ENCODE data around the gene GALNT5.

Gene GALNT5

GRCh38 chr2:157259960-157260359 lies 2.5 kb downstream of the GALNT5 start:
- Histone ChIP-seq H3K36me3 (ENCODE audit: control insufficient read depth in 4 of 4, insufficient read depth in 4 of 4, low read length in 3 of 4) (no peaks in the 10 kb centered on the region), H3K4me3 (ENCODE audit: control insufficient read depth in 1 of 7, extremely low read depth in 1 of 7, insufficient read depth in 4 of 7, low read depth in 2 of 7, low read length in 6 of 7) (no peak overlapping the region), H3K9me3 (ENCODE audit: control extremely low read depth in 1 of 5, control insufficient read depth in 4 of 5, insufficient read depth in 2 of 5, low read depth in 1 of 5, low read length in 4 of 5) (no peaks in the 10 kb centered on the region), H3K4me1 (ENCODE audit: control extremely low read depth in 1 of 4, control insufficient read depth in 4 of 4, insufficient read depth in 4 of 4, low read length in 3 of 4) (peaks cover 0 to 35% (median 13%) of the 10 kb centered on the region in 4 experiments), H3K27me3 (replicated peaks in 2 of 5; ENCODE audit: control insufficient read depth in 4 of 5, insufficient read depth in 5 of 5, low read length in 4 of 5) (no peaks in the 10 kb centered on the region), H3K27ac (ENCODE audit: insufficient read depth in 1 of 2, low read depth in 1 of 2, low read length in 2 of 2, poor library complexity in 1 of 2, severe bottlenecking in 2 of 2) (peak overlapping the region in 1 of 2 experiments; percentile 74)
- ChIA-PET POLR2A (no interaction called here), CTCF (no interaction called here)
- DNase-seq = no peak
- 100% methylated on average over 2 of the region's 2 CpGs for WGBS (ENCODE audit: insufficient coverage)

- WGBS (ENCODE audit: insufficient coverage) = 70% methylated on average over 3 of the region's 4 CpGs
- H3K27ac ChIP-seq (ENCODE audit: insufficient read depth in 1 of 2, low read depth in 1 of 2, low read length in 2 of 2, poor library complexity in 1 of 2, severe bottlenecking in 2 of 2) = peak overlapping the region; percentile 13 to 74
- H3K36me3 ChIP-seq (ENCODE audit: control insufficient read depth in 4 of 4, insufficient read depth in 4 of 4, low read length in 3 of 4) = no peaks in the 10 kb centered on the region
- DNase-seq = no peak
- ChIA-PET CTCF (interaction anchor here (0.6 kb wide), 1 partner anchor 530 kb away, joined by 3 read pairs; no protein-coding TSS in a partner anchor), POLR2A (no interaction called here)
- H3K27me3 ChIP-seq (replicated peaks in 2 of 5; ENCODE audit: control insufficient read depth in 4 of 5, insufficient read depth in 5 of 5, low read length in 4 of 5) = no peaks in the 10 kb centered on the region
- H3K4me1 ChIP-seq (ENCODE audit: control extremely low read depth in 1 of 4, control insufficient read depth in 4 of 4, insufficient read depth in 4 of 4, low read length in 3 of 4) = peaks cover 0 to 35% (median 13%) of the 10 kb centered on the region in 4 experiments
- no peaks in the 10 kb centered on the region for H3K9me3 ChIP-seq (ENCODE audit: control extremely low read depth in 1 of 5, control insufficient read depth in 4 of 5, insufficient read depth in 2 of 5, low read depth in 1 of 5, low read length in 4 of 5)
- H3K4me3 ChIP-seq (ENCODE audit: control insufficient read depth in 1 of 7, extremely low read depth in 1 of 7, insufficient read depth in 4 of 7, low read depth in 2 of 7, low read length in 6 of 7) = peak overlapping the region in 3 of 7 experiments; percentile 8 to 53 (median 34)
These were observed 3.2 kb downstream of the GALNT5 start for GRCh38 chr2:157260533-157261198.

- CTCF ChIA-PET = interaction anchor here (1.2 kb wide), 1 partner anchor 9 kb away, joined by 4 read pairs; no protein-coding TSS in a partner anchor
- WGBS (ENCODE audit: insufficient coverage) = 34% methylated on average over 4 of the region's 6 CpGs
- DNase-seq = peak; percentile 26 to 85 (median 71)
- H3K27ac ChIP-seq (ENCODE audit: insufficient read depth in 1 of 2, low read depth in 1 of 2, low read length in 2 of 2, poor library complexity in 1 of 2, severe bottlenecking in 2 of 2) = peak overlapping the region; percentile 13 to 74
- H3K36me3 ChIP-seq (ENCODE audit: control insufficient read depth in 4 of 4, insufficient read depth in 4 of 4, low read length in 3 of 4) = no peaks in the 10 kb centered on the region
- H3K9me3 ChIP-seq (ENCODE audit: control extremely low read depth in 1 of 5, control insufficient read depth in 4 of 5, insufficient read depth in 2 of 5, low read depth in 1 of 5, low read length in 4 of 5) = no peaks in the 10 kb centered on the region
- POLR2A ChIA-PET = interaction anchor here (0.6 kb wide), 1 partner anchor 675 kb away, joined by 4 read pairs; no protein-coding TSS in a partner anchor
- H3K4me3 ChIP-seq (ENCODE audit: control insufficient read depth in 1 of 7, extremely low read depth in 1 of 7, insufficient read depth in 4 of 7, low read depth in 2 of 7, low read length in 6 of 7) = peak overlapping the region in 3 of 7 experiments; percentile 8 to 53 (median 34)
- no peaks in the 10 kb centered on the region for H3K27me3 ChIP-seq (replicated peaks in 2 of 5; ENCODE audit: control insufficient read depth in 4 of 5, insufficient read depth in 5 of 5, low read length in 4 of 5)
- H3K4me1 ChIP-seq (ENCODE audit: control extremely low read depth in 1 of 4, control insufficient read depth in 4 of 4, insufficient read depth in 4 of 4, low read length in 3 of 4) = peaks cover 0 to 35% (median 13%) of the 10 kb centered on the region in 4 experiments
These were observed 3.8 kb downstream of the GALNT5 start for GRCh38 chr2:157261199-157261782.

GRCh38 chr2:157262248-157262647 lies 4.7 kb downstream of the GALNT5 start:
- Histone ChIP-seq H3K4me3 (ENCODE audit: control insufficient read depth in 1 of 7, extremely low read depth in 1 of 7, insufficient read depth in 4 of 7, low read depth in 2 of 7, low read length in 6 of 7) (no peak overlapping the region), H3K4me1 (ENCODE audit: control extremely low read depth in 1 of 4, control insufficient read depth in 4 of 4, insufficient read depth in 4 of 4, low read length in 3 of 4) (peaks cover 0 to 38% (median 12%) of the 10 kb centered on the region in 4 experiments), H3K9me3 (ENCODE audit: control extremely low read depth in 1 of 5, control insufficient read depth in 4 of 5, insufficient read depth in 2 of 5, low read depth in 1 of 5, low read length in 4 of 5) (no peaks in the 10 kb centered on the region), H3K27me3 (replicated peaks in 2 of 5; ENCODE audit: control insufficient read depth in 4 of 5, insufficient read depth in 5 of 5, low read length in 4 of 5) (no peaks in the 10 kb centered on the region), H3K36me3 (ENCODE audit: control insufficient read depth in 4 of 4, insufficient read depth in 4 of 4, low read length in 3 of 4) (no peaks in the 10 kb centered on the region), H3K27ac (ENCODE audit: insufficient read depth in 1 of 2, low read depth in 1 of 2, low read length in 2 of 2, poor library complexity in 1 of 2, severe bottlenecking in 2 of 2) (peak overlapping the region in 1 of 2 experiments; percentile 51)
- no peak for DNase-seq
- POLR2A ChIA-PET = no interaction called here
- CTCF ChIA-PET = interaction anchor here (1.2 kb wide), 1 partner anchor 8 kb away, joined by 4 read pairs; no protein-coding TSS in a partner anchor
- 88% methylated on average over 3 of the region's 3 CpGs for WGBS (ENCODE audit: insufficient coverage)

GRCh38 chr2:157264099-157264498 lies 6.6 kb downstream of the GALNT5 start:
- H3K9me3 ChIP-seq (ENCODE audit: control extremely low read depth in 1 of 5, control insufficient read depth in 4 of 5, insufficient read depth in 2 of 5, low read depth in 1 of 5, low read length in 4 of 5) = no peaks in the 10 kb centered on the region
- peak overlapping the region in 1 of 2 experiments; percentile 22 for H3K27ac ChIP-seq (ENCODE audit: insufficient read depth in 1 of 2, low read depth in 1 of 2, low read length in 2 of 2, poor library complexity in 1 of 2, severe bottlenecking in 2 of 2)
- ChIA-PET CTCF (interaction anchor here (0.7 to 1.0 kb wide), 2 partner anchors 21 to 39 kb away, joined by 3 read pairs; no protein-coding TSS in a partner anchor), POLR2A (no interaction called here)
- no peaks in the 10 kb centered on the region for H3K27me3 ChIP-seq (replicated peaks in 2 of 5; ENCODE audit: control insufficient read depth in 4 of 5, insufficient read depth in 5 of 5, low read length in 4 of 5)
- H3K4me3 ChIP-seq (ENCODE audit: control insufficient read depth in 1 of 7, extremely low read depth in 1 of 7, insufficient read depth in 4 of 7, low read depth in 2 of 7, low read length in 6 of 7) = no peak overlapping the region
- WGBS (ENCODE audit: insufficient coverage) = 57% methylated on average over 3 of the region's 3 CpGs
- no peaks in the 10 kb centered on the region for H3K36me3 ChIP-seq (ENCODE audit: control insufficient read depth in 4 of 4, insufficient read depth in 4 of 4, low read length in 3 of 4)
- H3K4me1 ChIP-seq (ENCODE audit: control extremely low read depth in 1 of 4, control insufficient read depth in 4 of 4, insufficient read depth in 4 of 4, low read length in 3 of 4) = peaks cover 0 to 31% (median 7%) of the 10 kb centered on the region in 4 experiments
- DNase-seq = no peak

DNA sequence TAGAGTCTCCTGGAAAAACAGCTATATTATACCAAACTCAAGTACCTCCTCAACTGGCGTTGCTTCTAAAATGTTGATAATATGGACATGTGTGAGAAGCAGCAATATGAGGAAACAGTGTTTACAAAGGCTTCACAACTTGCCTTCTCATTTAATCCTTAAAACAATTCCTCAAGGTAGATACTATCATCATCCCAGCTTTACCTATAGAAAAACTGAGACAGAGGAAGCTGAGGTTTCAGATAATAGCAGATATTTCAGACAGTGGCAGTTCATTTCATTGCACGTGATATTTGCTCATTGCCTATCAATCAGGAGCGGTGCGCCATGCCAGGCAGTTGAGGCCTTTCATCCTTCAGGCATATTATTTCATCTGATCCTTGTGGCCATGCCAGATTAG lies 8.3 kb downstream of the GALNT5 start:
- WGBS (ENCODE audit: insufficient coverage) = 93% methylated on average over 3 of the region's 4 CpGs
- CTCF ChIA-PET = no interaction called here

GRCh38 chr2:157267476-157267875 lies 10.0 kb downstream of the GALNT5 start:
- Histone ChIP-seq H3K4me3 (ENCODE audit: control insufficient read depth in 1 of 7, extremely low read depth in 1 of 7, insufficient read depth in 4 of 7, low read depth in 2 of 7, low read length in 6 of 7) (no peak overlapping the region), H3K36me3 (ENCODE audit: control insufficient read depth in 4 of 4, insufficient read depth in 4 of 4, low read length in 3 of 4) (no peaks in the 10 kb centered on the region), H3K27me3 (replicated peaks in 2 of 5; ENCODE audit: control insufficient read depth in 4 of 5, insufficient read depth in 5 of 5, low read length in 4 of 5) (no peaks in the 10 kb centered on the region), H3K27ac (ENCODE audit: insufficient read depth in 1 of 2, low read depth in 1 of 2, low read length in 2 of 2, poor library complexity in 1 of 2, severe bottlenecking in 2 of 2) (no peak overlapping the region), H3K9me3 (ENCODE audit: control extremely low read depth in 1 of 5, control insufficient read depth in 4 of 5, insufficient read depth in 2 of 5, low read depth in 1 of 5, low read length in 4 of 5) (no peaks in the 10 kb centered on the region), H3K4me1 (ENCODE audit: control extremely low read depth in 1 of 4, control insufficient read depth in 4 of 4, insufficient read depth in 4 of 4, low read length in 3 of 4) (peaks cover 0 to 30% (median 9%) of the 10 kb centered on the region in 4 experiments)
- DNase-seq = peak in 2 of 3 donors; percentile 79 to 84
- ChIA-PET POLR2A (no interaction called here), CTCF (interaction anchor here (1.0 to 1.3 kb wide), 2 partner anchors 10 to 21 kb away, joined by 3 read pairs; partner anchors contain the start of gene GALNT5)
- WGBS (ENCODE audit: insufficient coverage) = no CpG with 5 or more reads among the region's 2 CpGs

More for the DNA sequence above, 8.3 kb downstream of the GALNT5 start:
- POLR2A ChIA-PET = no interaction called here
- peaks cover 3 to 37% (median 11%) of the 10 kb centered on the region in 4 experiments for H3K4me1 ChIP-seq (ENCODE audit: control extremely low read depth in 1 of 4, control insufficient read depth in 4 of 4, insufficient read depth in 4 of 4, low read length in 3 of 4)
- H3K9me3 ChIP-seq (ENCODE audit: control extremely low read depth in 1 of 5, control insufficient read depth in 4 of 5, insufficient read depth in 2 of 5, low read depth in 1 of 5, low read length in 4 of 5) = no peaks in the 10 kb centered on the region
- no peaks in the 10 kb centered on the region for H3K27me3 ChIP-seq (replicated peaks in 2 of 5; ENCODE audit: control insufficient read depth in 4 of 5, insufficient read depth in 5 of 5, low read length in 4 of 5)
- no peak for DNase-seq
- no peak overlapping the region for H3K4me3 ChIP-seq (ENCODE audit: control insufficient read depth in 1 of 7, extremely low read depth in 1 of 7, insufficient read depth in 4 of 7, low read depth in 2 of 7, low read length in 6 of 7)
- no peaks in the 10 kb centered on the region for H3K36me3 ChIP-seq (ENCODE audit: control insufficient read depth in 4 of 4, insufficient read depth in 4 of 4, low read length in 3 of 4)
- H3K27ac ChIP-seq (ENCODE audit: insufficient read depth in 1 of 2, low read depth in 1 of 2, low read length in 2 of 2, poor library complexity in 1 of 2, severe bottlenecking in 2 of 2) = no peak overlapping the region
